Pancreas (tissue), 10 donors: ENCODE data around the gene LCN1. TPM values are rescaled to one million over a fixed set of nuclear protein-coding genes. Genes with fewer than 3 reads are reported as not detected.

Experiments
- ATAC-seq, 4 donors: fragments of 200-7000 bp; cut with Tn5 transposase; one replicate each; pipeline versions ENCODE4 v1.8.0 to v1.9.1; 2020; ENCODE audit warnings: mild to moderate bottlenecking in 4 of 4, moderate library complexity in 4 of 4
- DNase-seq, 6 donors: peaks; one replicate each; pipeline ENCODE4 v3.0.0-alpha.2; 2020
- FAIRE-seq: peaks from 2 replicates; lab custom pipeline; 2012; peaks lifted over from hg19 to GRCh38; lab: Jason Lieb, UNC
- H3K27ac ChIP-seq, 4 donors: fragments of 200-600 bp; sonication (generic); 1 replicate in 3 of 4; 2 replicates in 1 of 4; pipeline versions ENCODE4 v1.5.0 to v1.8.0; 2020
- H3K27me3 ChIP-seq, 4 donors: fragments of 200-600 bp; one replicate each; pipeline ENCODE4 v1.8.0; 2021
- H3K36me3 ChIP-seq, 3 donors: fragments of 200-600 bp; sonication (generic) in 1 of 3; one replicate each; pipeline versions ENCODE4 v1.5.0 to v1.8.0; 2020 to 2021
- H3K4me1 ChIP-seq, 3 donors: fragments of 200-600 bp; one replicate each; pipeline ENCODE4 v1.8.0; 2021
- H3K4me3 ChIP-seq, 4 donors: fragments of 200-600 bp; sonication (generic) in 2 of 4; one replicate each; pipeline versions ENCODE4 v1.5.0 to v1.8.0; 2020 to 2021
- H3K9me3 ChIP-seq, 4 donors: fragments of 200-600 bp; one replicate each; pipeline ENCODE4 v1.8.0; 2021
- WGBS, 2 donors: extraction: QIAGEN DNeasy Blood & Tissue Kit; methylation state at CpG; one replicate each; pipeline ENCODE4 v1.1.7; 2013; 5-methylcytosine and 5-hydroxymethylcytosine counted together
- intact Hi-C, 3 donors: fragments of 100-400 bp; cut with DNase I; formaldehyde crosslinking; loops; one replicate each; pipeline versions ENCODE4 v1.11.1 to v1.14.2; 2022
- polyA plus RNA-seq, 2 donors: library from polyadenylated mRNA; stranded (reverse); fragments of 200-250 nt; gene quantifications; one replicate each; pipeline ENCODE4 v1.2.3, GENCODE V29; 2013
- total RNA-seq, 6 donors: library from RNA; stranded (reverse); fragmentation: NEBNext Ultra II Directional in 4 of 6; extraction: Animal tissue kit (Norgen Biotek cat#: 25700) in 4 of 6; gene quantifications; one replicate each; pipeline versions ENCODE4 v1.2.1 to v1.2.4, GENCODE V29; 2021 to 2023
- TF ChIP-seq, protein P1 (sequence below), 4 donors: fragments of 200-600 bp; sonication (generic) in 3 of 4; IDR thresholded peaks; one replicate each; pipeline versions ENCODE4 v1.5.0 to v1.8.0; 2021; ENCODE audit warnings: antibody characterized with exemption in 4 of 4
- donor health status: healthy with polysubstance abuse.
- donor health status: DM: no; HTN: no; CAD: no; lungs with moderate emphysema.
- donor health status: DM: no; HTN: no; CAD: no.
- donor health status: control.
- donor health status: control.
- donor health status: Bipolar disorder and iron deficiency.
- donor health status: DM: yes; HTN: yes; CAD: no.
- donor health status: DM: no; HTN: no; CAD: no.
- donor health status: DM: no; HTN: no; CAD: no.
- donor health status: DM: yes; HTN: yes; CAD: no.

LCN1 gene
- total and polyA plus RNA-seq, 8 donors, result not detected

DNA sequence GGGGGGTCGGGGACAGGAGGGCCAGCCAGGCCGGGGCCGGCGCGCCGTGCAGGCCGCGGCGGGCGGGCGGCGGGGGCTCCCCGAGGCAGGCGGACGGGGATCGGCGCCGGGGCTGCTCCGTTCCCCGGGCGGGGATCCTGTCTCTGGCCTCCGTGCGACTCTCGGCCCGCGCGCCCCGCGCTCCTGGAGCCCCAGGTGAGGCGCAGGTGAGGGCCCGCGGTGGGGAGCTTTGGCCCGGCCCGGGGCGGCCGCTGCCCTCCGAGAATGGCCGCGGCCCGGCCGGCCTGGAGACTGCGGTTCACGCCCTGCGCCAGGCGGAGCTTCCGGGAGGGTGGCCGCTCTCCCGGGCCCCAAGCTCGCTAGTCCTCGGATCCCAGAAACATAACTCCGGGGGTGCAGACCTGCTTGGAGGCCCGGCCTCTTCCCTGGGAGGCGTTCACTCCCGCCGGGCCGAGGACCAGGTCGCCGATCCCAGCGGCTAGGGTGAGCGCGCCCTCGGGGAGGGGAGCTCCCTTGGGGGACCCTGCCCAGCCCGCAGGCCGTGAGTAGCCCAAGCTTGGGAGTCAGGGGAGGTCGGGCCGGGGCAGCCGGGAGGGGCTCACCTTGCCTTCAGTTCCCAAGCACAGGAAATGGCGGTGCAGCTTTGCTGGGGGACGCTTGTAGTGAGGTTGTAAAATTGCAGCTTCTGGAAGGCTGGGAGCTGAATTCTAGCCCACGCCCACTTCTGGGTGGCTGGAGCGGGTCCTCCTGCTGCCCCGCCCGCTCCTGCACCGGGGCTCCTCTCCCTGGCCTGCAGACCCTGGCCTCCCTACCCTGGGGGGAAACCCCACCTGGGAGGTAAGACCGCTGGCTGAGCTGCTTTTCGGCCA is 40.9 kb upstream of the LCN1 start:
- peak; percentile 60 to 76 (median 70) for ATAC-seq
- WGBS, 2 donors, result 1% methylated on average over 60 to 76 of the region's 76 CpGs
- H3K4me3 ChIP-seq, result peak overlapping the region; percentile 77 to 89 (median 80)
- TF ChIP-seq, protein P1, sequence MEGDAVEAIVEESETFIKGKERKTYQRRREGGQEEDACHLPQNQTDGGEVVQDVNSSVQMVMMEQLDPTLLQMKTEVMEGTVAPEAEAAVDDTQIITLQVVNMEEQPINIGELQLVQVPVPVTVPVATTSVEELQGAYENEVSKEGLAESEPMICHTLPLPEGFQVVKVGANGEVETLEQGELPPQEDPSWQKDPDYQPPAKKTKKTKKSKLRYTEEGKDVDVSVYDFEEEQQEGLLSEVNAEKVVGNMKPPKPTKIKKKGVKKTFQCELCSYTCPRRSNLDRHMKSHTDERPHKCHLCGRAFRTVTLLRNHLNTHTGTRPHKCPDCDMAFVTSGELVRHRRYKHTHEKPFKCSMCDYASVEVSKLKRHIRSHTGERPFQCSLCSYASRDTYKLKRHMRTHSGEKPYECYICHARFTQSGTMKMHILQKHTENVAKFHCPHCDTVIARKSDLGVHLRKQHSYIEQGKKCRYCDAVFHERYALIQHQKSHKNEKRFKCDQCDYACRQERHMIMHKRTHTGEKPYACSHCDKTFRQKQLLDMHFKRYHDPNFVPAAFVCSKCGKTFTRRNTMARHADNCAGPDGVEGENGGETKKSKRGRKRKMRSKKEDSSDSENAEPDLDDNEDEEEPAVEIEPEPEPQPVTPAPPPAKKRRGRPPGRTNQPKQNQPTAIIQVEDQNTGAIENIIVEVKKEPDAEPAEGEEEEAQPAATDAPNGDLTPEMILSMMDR (IDR thresholded peaks at IDR 0.05), result no peak
- FAIRE-seq, result no peak
- peaks cover 0 to 18% (median 13%) of the 10 kb centered on the region in 3 donors for H3K36me3 ChIP-seq
- peak overlapping the region; percentile 57 to 71 (median 68) for H3K27ac ChIP-seq
- H3K27me3 ChIP-seq, result no peaks in the 10 kb centered on the region
- DNase-seq, result peak; percentile 25 to 84 (median 48)
- intact Hi-C loops, result no loop called here
- H3K9me3 ChIP-seq, result no peaks in the 10 kb centered on the region
- H3K4me1 ChIP-seq, result peaks cover 0 to 14% (median 6%) of the 10 kb centered on the region in 3 donors

DNA sequence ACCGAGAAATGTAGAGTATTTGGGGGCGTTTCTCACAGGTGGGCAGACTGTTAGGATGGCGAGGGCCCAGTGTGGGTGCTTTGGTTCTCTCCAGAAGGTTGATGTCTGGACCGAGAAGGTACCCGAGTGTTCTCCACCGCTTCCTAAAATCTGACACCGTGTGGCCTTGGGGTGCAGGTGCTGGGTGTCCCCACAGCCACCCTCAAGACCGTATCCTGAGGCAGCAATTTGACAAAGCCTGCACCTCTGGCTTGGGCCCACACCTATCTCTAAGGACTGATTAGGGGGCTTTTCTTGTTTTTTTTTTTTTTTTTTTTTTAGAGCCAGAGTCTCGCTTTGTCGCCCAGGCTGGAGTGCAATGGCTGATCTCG is 40.3 kb upstream of the LCN1 start:
- intact Hi-C loops, result no loop called here
- FAIRE-seq, result no peak
- TF ChIP-seq, protein P1 (IDR thresholded peaks at IDR 0.05), result no peak

DNA sequence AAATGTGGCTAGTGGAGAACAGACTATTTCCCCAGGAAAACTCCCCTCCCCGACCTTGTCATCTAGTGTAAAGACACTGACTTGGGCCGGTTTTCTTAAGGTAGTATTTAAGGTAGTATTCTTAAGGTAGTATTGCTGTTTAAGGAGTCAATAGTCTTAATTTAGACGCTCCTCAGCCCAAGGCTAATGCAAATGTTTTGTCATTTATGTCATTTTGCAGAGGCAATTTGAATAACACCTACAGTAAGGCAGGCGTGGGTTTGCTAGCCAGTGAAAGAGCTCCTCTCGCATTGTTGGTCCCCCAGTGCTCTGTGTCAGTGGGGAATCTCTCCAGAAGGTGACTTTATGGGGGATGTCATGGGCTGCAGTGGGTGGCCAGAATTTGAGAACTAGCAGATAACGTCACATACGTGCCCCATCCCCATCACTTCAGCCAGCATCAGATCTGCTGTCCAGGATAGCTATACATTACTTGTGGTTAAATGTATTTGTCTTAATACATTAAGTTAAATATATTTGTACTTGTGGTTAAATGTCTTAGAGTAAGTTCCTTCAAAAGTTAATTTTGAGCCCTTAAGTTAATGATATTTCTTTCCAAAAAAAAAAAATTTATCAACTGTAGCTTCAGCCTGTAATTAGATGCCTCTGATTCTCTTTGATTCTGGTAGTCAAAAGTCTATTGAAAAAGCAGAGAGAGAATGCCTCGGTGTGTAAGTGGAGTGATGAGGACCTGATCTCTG is 39.1 kb upstream of the LCN1 start:
- peaks cover 0 to 14% (median 6%) of the 10 kb centered on the region in 3 donors for H3K4me1 ChIP-seq
- intact Hi-C loops, result no loop called here
- DNase-seq, result no peak
- 65 to 69% methylated on average over 8 of the region's 8 CpGs for WGBS, 2 donors
- TF ChIP-seq, protein P1 (IDR thresholded peaks at IDR 0.05), result no peak
- ATAC-seq, result no peak
- no peak overlapping the region for H3K27ac ChIP-seq
- no peak overlapping the region for H3K4me3 ChIP-seq
- no peaks in the 10 kb centered on the region for H3K27me3 ChIP-seq
- no peak for FAIRE-seq
- no peaks in the 10 kb centered on the region for H3K9me3 ChIP-seq
- peaks cover 0 to 34% (median 22%) of the 10 kb centered on the region in 3 donors for H3K36me3 ChIP-seq

More for the DNA sequence above, 40.3 kb upstream of the LCN1 start:
- Histone ChIP-seq H3K4me1 (peaks cover 0 to 14% (median 6%) of the 10 kb centered on the region in 3 donors), H3K27me3 (no peaks in the 10 kb centered on the region), H3K9me3 (no peaks in the 10 kb centered on the region), H3K27ac (peak overlapping the region; percentile 57 to 71 (median 68)), H3K4me3 (peak overlapping the region in 3 of 4 donors; percentile 79 to 89 (median 80)), H3K36me3 (peaks cover 0 to 24% (median 18%) of the 10 kb centered on the region in 3 donors)
- DNase-seq (no peak), ATAC-seq (no peak)
- 28 to 36% methylated on average over 11 of the region's 11 CpGs for WGBS, 2 donors

DNA sequence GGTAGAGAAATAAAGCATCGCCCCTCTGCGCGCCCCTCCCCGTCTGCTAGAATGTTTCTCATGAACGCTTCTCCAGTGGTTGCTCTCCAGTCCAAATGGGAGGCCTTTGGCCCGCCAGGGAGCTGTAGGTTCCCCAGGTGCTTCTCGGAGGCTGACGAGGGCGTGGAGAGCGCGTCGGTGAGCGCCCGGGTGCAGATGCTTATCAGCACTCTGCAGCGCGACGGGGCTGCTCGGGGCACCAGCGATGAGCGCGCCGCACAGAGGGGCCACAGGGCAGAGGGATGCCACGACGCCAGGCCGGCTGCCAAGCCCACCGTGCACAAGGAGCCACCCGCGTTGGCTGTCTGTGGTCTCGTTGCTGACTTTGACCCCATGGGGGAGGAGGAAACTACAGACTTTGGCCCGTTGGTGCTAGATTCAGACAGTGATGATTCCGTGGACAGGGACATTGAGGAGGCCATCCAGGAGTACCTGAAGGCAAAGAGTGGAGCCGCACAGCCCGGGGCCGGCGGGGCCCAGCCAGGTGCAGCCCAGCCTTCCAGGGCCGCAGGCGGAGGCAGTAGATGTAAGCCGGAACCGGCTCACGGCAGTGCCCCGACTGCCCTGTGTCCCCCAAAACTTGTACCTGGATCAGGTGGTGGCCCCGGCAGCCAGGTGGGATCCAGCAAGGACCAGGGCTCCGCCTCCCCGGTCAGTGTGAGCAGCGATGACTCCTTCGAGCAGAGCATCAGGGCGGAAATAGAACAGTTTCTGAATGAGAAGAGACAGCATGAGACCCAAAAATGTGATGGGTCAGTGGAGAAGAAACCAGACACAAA is 36.6 kb upstream of the LCN1 start:
- DNase-seq (no peak), FAIRE-seq (no peak), ATAC-seq (no peak)
- 94 to 97% methylated on average over 47 of the region's 47 CpGs for WGBS, 2 donors
- Histone ChIP-seq H3K36me3 (peaks cover 0 to 49% (median 22%) of the 10 kb centered on the region in 3 donors), H3K4me3 (no peak overlapping the region), H3K4me1 (peaks cover 0 to 14% (median 6%) of the 10 kb centered on the region in 3 donors), H3K27me3 (no peaks in the 10 kb centered on the region), H3K9me3 (no peaks in the 10 kb centered on the region), H3K27ac (no peak overlapping the region)
- intact Hi-C loops, result no loop called here
- TF ChIP-seq, protein P1 (IDR thresholded peaks at IDR 0.05), result no peak
